Measurements from ENCODE around the gene DNM3. TPM values are rescaled to one million over a fixed set of nuclear protein-coding genes. Genes with fewer than 3 reads are reported as not detected.
"Not testable (repeated sequence)": the region's sequence is repeated elsewhere in the genome, so short reads cannot be mapped to it uniquely, and the experiment has no call there.

The DNM3 gene
- total RNA-seq, 1 experiment from 2014 or later, result 2.7 TPM

DNA sequence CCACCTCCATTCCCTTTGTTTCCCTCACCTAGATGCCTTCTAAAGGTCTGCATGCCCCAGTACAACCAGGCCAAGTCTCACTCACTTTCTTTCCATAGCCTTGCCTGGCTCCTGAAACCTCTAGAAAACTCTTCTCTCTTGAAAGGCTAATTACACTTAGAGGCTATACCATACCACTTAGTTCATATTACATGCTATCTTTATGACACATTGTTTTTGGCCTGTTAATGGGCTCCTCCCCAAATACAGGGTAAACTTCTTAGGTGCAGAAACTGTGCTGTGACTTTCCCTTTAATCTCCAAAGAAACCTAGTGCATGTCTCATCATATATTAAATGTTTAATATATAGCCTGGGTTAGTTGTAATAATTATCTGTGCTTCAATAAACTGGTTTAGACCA, 522.6 kb downstream of the DNM3 start:
- Mint-ChIP-seq H3K27me3 (ENCODE audit: low read depth) (no peaks in the 10 kb centered on the region; the same call in 1 of the 2 replicates), H3K4me3 (no peak overlapping the region), H3K4me1 (peaks cover 9 to 10% of the 10 kb centered on the region in 2 experiments), H3K9me3 (peaks cover 9 to 10% of the 10 kb centered on the region in 2 experiments), H3K27ac (no peak overlapping the region), H3K36me3 (ENCODE audit: insufficient read depth in 1 of 3, low read depth in 3 of 3) (peaks cover 2 to 13% (median 5%) of the 10 kb centered on the region in 3 experiments; a peak in 5 of 7 replicates)
- H3K9ac ChIP-seq (ENCODE audit: extremely low read depth, insufficient read length, low read length), result no peak overlapping the region
- no peaks in the 10 kb centered on the region for H3K79me2 ChIP-seq (ENCODE audit: insufficient read depth, low read length)
- no peak overlapping the region for H2AFZ ChIP-seq (ENCODE audit: low read length)
- no peak overlapping the region for H3K4ac ChIP-seq (ENCODE audit: low read depth, low read length)
- no peak overlapping the region for H3K23ac ChIP-seq (ENCODE audit: insufficient read length, low read depth, low read length)
- H3K4me2 ChIP-seq (ENCODE audit: insufficient read depth, insufficient read length, low read length), result no peak overlapping the region
- no peak overlapping the region for H2BK120ac ChIP-seq (ENCODE audit: low read depth, low read length, poor library complexity, severe bottlenecking)
- no peak overlapping the region for H2BK20ac ChIP-seq (ENCODE audit: low read depth, low read length, poor library complexity, severe bottlenecking)
- H3K79me1 ChIP-seq (ENCODE audit: insufficient read depth, low read depth, low read length, poor library complexity, severe bottlenecking), result no peaks in the 10 kb centered on the region
- no peak overlapping the region for H2BK15ac ChIP-seq (ENCODE audit: low read depth, low read length)
- H3K14ac ChIP-seq (ENCODE audit: insufficient read depth, low read length), result no peak overlapping the region
- H3T11ph ChIP-seq (ENCODE audit: low read length), result no peak overlapping the region
- no peaks in the 10 kb centered on the region for H4K20me1 ChIP-seq (ENCODE audit: control insufficient read depth, insufficient read depth, insufficient read length)
- H4K5ac ChIP-seq (ENCODE audit: insufficient read length, low read depth, low read length), result no peak overlapping the region
- peaks cover 8% of the 10 kb centered on the region; the same call in 1 of the 2 replicates for H3K4me1 ChIP-seq (ENCODE audit: insufficient read depth, low read length)
- DNase-seq, result no peak
- no peaks in the 10 kb centered on the region for H3K9me3 ChIP-seq (ENCODE audit: control insufficient read depth, low read depth, low read length)
- no peak overlapping the region for H3K18ac ChIP-seq (ENCODE audit: insufficient read length, low read depth, low read length)
- H2BK12ac ChIP-seq (ENCODE audit: insufficient read length, low read depth, low read length), result no peak overlapping the region
- no peak overlapping the region for H2AK5ac ChIP-seq (ENCODE audit: insufficient read length, low read length)
- H3K27me3 ChIP-seq (ENCODE audit: insufficient read depth, low read length), result no peaks in the 10 kb centered on the region
- no peak overlapping the region for H4K8ac ChIP-seq (replicated peaks; ENCODE audit: insufficient read length, low read depth, low read length)
- no peak overlapping the region for H3K27ac ChIP-seq (ENCODE audit: insufficient read length, low read depth, low read length)
- H4K91ac ChIP-seq (ENCODE audit: insufficient read length, low read depth, low read length), result no peak overlapping the region
- TF ChIP-seq, protein P1, sequence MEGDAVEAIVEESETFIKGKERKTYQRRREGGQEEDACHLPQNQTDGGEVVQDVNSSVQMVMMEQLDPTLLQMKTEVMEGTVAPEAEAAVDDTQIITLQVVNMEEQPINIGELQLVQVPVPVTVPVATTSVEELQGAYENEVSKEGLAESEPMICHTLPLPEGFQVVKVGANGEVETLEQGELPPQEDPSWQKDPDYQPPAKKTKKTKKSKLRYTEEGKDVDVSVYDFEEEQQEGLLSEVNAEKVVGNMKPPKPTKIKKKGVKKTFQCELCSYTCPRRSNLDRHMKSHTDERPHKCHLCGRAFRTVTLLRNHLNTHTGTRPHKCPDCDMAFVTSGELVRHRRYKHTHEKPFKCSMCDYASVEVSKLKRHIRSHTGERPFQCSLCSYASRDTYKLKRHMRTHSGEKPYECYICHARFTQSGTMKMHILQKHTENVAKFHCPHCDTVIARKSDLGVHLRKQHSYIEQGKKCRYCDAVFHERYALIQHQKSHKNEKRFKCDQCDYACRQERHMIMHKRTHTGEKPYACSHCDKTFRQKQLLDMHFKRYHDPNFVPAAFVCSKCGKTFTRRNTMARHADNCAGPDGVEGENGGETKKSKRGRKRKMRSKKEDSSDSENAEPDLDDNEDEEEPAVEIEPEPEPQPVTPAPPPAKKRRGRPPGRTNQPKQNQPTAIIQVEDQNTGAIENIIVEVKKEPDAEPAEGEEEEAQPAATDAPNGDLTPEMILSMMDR (conservative IDR thresholded peaks at IDR 0.05), result no peak
- H2BK5ac ChIP-seq (ENCODE audit: insufficient read length, low read length), result no peak overlapping the region
- no peak overlapping the region for H3K56ac ChIP-seq (ENCODE audit: insufficient read length, low read depth, low read length)
- H3K23me2 ChIP-seq (ENCODE audit: insufficient read length, low read depth, low read length, poor library complexity, severe bottlenecking), result peaks cover 2% of the 10 kb centered on the region

DNA sequence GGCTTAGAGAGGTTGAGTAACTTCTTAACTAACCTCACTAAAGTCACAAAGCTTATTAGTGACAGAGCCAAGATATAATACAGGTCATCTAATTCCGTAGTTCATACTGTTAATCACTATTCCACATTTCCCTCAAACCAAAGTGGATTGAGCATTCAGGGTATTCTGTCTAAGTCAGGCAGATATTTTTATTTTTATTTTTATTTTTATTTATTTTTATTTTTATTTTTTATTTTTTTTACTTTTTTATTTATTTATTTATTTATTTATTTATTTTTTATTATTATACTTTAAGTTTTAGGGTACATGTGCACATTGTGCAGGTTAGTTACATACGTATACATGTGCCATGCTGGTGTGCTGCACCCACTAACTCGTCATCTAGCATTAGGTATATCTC, 530.3 kb downstream of the DNM3 start:
- H2BK5ac ChIP-seq (ENCODE audit: insufficient read length, low read length); H3K27ac ChIP-seq (ENCODE audit: insufficient read length, low read depth, low read length); H3K14ac ChIP-seq (ENCODE audit: insufficient read depth, low read length); H3K23ac ChIP-seq (ENCODE audit: insufficient read length, low read depth, low read length); H2AFZ ChIP-seq (ENCODE audit: low read length); H3K27me3 Mint-ChIP-seq (ENCODE audit: low read depth); H3K4me1 ChIP-seq (ENCODE audit: insufficient read depth, low read length); H3K36me3 Mint-ChIP-seq (ENCODE audit: insufficient read depth in 1 of 3, low read depth in 3 of 3); H3T11ph ChIP-seq (ENCODE audit: low read length); H4K91ac ChIP-seq (ENCODE audit: insufficient read length, low read depth, low read length); H3K4me2 ChIP-seq (ENCODE audit: insufficient read depth, insufficient read length, low read length); H2AK5ac ChIP-seq (ENCODE audit: insufficient read length, low read length); H3K4me3 Mint-ChIP-seq; H3K4me1 Mint-ChIP-seq; H3K9ac ChIP-seq (ENCODE audit: extremely low read depth, insufficient read length, low read length); H3K56ac ChIP-seq (ENCODE audit: insufficient read length, low read depth, low read length); H3K9me3 Mint-ChIP-seq; H3K79me2 ChIP-seq (ENCODE audit: insufficient read depth, low read length); H3K4ac ChIP-seq (ENCODE audit: low read depth, low read length); H3K27me3 ChIP-seq (ENCODE audit: insufficient read depth, low read length); H3K23me2 ChIP-seq (ENCODE audit: insufficient read length, low read depth, low read length, poor library complexity, severe bottlenecking); H2BK15ac ChIP-seq (ENCODE audit: low read depth, low read length); H2BK20ac ChIP-seq (ENCODE audit: low read depth, low read length, poor library complexity, severe bottlenecking); H3K9me3 ChIP-seq (ENCODE audit: control insufficient read depth, low read depth, low read length); DNase-seq; H3K27ac Mint-ChIP-seq; H3K79me1 ChIP-seq (ENCODE audit: insufficient read depth, low read depth, low read length, poor library complexity, severe bottlenecking); H2BK12ac ChIP-seq (ENCODE audit: insufficient read length, low read depth, low read length); H2BK120ac ChIP-seq (ENCODE audit: low read depth, low read length, poor library complexity, severe bottlenecking); H4K20me1 ChIP-seq (ENCODE audit: control insufficient read depth, insufficient read depth, insufficient read length); H3K18ac ChIP-seq (ENCODE audit: insufficient read length, low read depth, low read length); H4K8ac ChIP-seq (replicated peaks; ENCODE audit: insufficient read length, low read depth, low read length); H4K5ac ChIP-seq (ENCODE audit: insufficient read length, low read depth, low read length): not testable (repeated sequence)
- no CpG with 5 or more reads among the region's 3 CpGs for WGBS (ENCODE audit: extremely low coverage, insufficient read length, low lambda C conversion rate)
